Adrenal gland (tissue), 12 donors: ENCODE data around the gene LDLR. TPM values are rescaled to one million over a fixed set of nuclear protein-coding genes. Genes with fewer than 3 reads are reported as not detected.
A peak's percentile ranks its signal among the peaks of the same experiment; 100 is the strongest.

ENCODE experiments used
- DNase-seq, 7 donors: peaks; one replicate each; pipeline ENCODE4 v3.0.0-alpha.2; 2019 to 2020
- H3K27ac ChIP-seq, 5 donors: fragments of 200-600 bp; sonication (generic) in 4 of 5; 1 replicate in 3 of 5; 2 replicates in 2 of 5; pipeline versions ENCODE4 v1.5.1 to v1.8.0; 2016 to 2020; ENCODE audit warnings: mild to moderate bottlenecking in 1 of 5
- H3K27me3 ChIP-seq: fragments of 200-600 bp; 2 replicates; pipeline ENCODE4 v1.8.0; 2021
- H3K36me3 ChIP-seq, 2 donors: fragments of 200-600 bp; replicated peaks in 1 of 2; 1 replicate in 1 of 2; 2 replicates in 1 of 2; pipeline versions ENCODE4 v1.5.1 to v1.8.0; 2018 to 2022
- H3K4me1 ChIP-seq, 2 donors: fragments of 200-600 bp; replicated peaks in 1 of 2; 1 replicate in 1 of 2; 2 replicates in 1 of 2; pipeline versions ENCODE4 v1.5.1 to v1.8.0; 2018 to 2021
- H3K4me3 ChIP-seq, 4 donors: fragments of 200-600 bp; sonication (generic) in 3 of 4; one replicate each; pipeline ENCODE4 v1.5.1; 2016 to 2018
- H3K9me3 ChIP-seq, 3 donors: fragments of 200-600 bp; sonication (generic) in 1 of 3; replicated peaks in 1 of 3; 1 replicate in 2 of 3; 2 replicates in 1 of 3; pipeline versions ENCODE4 v1.5.1 to v1.8.0; 2016 to 2021
- POLR2A ChIP-seq, 2 donors: fragments of 450-650 bp; IDR thresholded peaks; one replicate each; pipeline ENCODE4 v1.6.1; 2017; ENCODE audit warnings: antibody characterized with exemption in 2 of 2, mild to moderate bottlenecking in 2 of 2, moderate library complexity in 1 of 2
- WGBS, 4 donors: extraction: QIAGEN DNeasy Blood & Tissue Kit in 2 of 4; methylation state at CpG; one replicate each; pipeline versions ENCODE4 v1.1.5 to v1.1.7; 2013 to 2017; 5-methylcytosine and 5-hydroxymethylcytosine counted together
- intact Hi-C, 2 donors: fragments of 100-400 bp; cut with DNase I; formaldehyde crosslinking; loops; one replicate each; pipeline versions ENCODE4 v1.14.1 to v1.15.0; 2022 to 2023
- polyA plus RNA-seq, 3 donors: library from polyadenylated mRNA; stranded (reverse); fragments of 200-250 nt in 2 of 3; fragments of 350-450 nt in 1 of 3; fragmentation: Illumina TruSeq in 1 of 3; extraction: RNeasy Lipid Tissue Mini Kit (QIAGEN cat#74804) in 1 of 3; gene quantifications; one replicate each; pipeline ENCODE4 v1.2.3, GENCODE V29; 2013 to 2014
- total RNA-seq, 9 donors: library from RNA; depleted of rRNA in 4 of 9; stranded (reverse); fragments of >200 nt in 4 of 9; fragments of 120-200 nt in 1 of 9; fragmentation: NEBNext Ultra II Directional in 1 of 9; extraction: Animal tissue kit (Norgen Biotek cat#: 25700) in 1 of 9; gene quantifications; one replicate each; pipeline versions ENCODE4 v1.1.0 to v1.2.4, GENCODE V29; 2013 to 2023
- TF ChIP-seq, protein P1 (sequence below), 6 experiments: fragments of 450-650 bp in 4 of 6; fragments of 200-600 bp in 2 of 6; sonication (generic) in 1 of 6; IDR thresholded peaks; 1 replicate in 5 of 6; 2 replicates in 1 of 6; pipeline versions ENCODE4 v1.5.1 to v1.8.0; 2016 to 2021; ENCODE audit warnings: antibody characterized with exemption in 6 of 6, mild to moderate bottlenecking in 2 of 6, moderate library complexity in 1 of 6
- donor health status: healthy with polysubstance abuse.
- donor health status: Bipolar disorder and iron deficiency.
- donor health status: DM: yes; HTN: yes; CAD: no.
- donor health status: DM: no; HTN: no; CAD: no.
- donor health status: DM: no; HTN: no; CAD: no.
- donor health status: DM: yes; HTN: yes; CAD: no.

The LDLR gene
- total and polyA plus RNA-seq, 12 donors = 35.4 to 2,114 (median 161) TPM

DNA sequence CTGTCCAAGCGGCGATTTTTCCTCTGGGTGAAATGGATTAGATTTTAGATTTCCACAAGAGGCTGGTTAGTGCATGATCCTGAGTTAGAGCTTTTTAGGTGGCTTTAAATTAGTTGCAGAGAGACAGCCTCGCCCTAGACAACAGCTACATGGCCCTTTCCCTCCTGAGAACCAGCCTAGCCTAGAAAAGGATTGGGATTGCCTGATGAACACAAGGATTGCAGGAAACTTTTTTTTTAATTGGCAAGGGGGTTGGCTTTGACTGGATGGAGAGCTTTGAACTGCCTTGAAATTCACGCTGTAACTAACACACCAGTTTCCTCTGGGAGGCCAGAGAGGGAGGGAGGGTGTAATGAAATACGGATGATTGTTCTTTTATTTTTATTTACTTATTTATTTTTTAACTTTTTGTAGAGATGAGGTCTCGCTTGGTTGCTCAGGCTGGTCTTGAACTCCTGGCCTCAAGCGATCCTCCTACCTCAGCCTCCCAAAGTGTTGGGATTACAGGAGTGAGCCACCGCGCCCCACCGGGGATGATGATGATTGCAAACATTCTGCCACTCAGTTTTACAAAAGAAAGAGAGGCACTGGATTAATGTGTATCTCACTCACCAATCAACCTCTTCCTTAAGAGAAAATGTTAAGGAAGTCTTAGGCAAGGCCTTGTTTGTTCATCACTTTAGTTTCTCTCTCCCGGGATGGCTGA is 1.9 kb downstream of the LDLR start:
- no peak for TF ChIP-seq POLR2A (IDR thresholded peaks at IDR 0.05)
- TF ChIP-seq, protein P1, sequence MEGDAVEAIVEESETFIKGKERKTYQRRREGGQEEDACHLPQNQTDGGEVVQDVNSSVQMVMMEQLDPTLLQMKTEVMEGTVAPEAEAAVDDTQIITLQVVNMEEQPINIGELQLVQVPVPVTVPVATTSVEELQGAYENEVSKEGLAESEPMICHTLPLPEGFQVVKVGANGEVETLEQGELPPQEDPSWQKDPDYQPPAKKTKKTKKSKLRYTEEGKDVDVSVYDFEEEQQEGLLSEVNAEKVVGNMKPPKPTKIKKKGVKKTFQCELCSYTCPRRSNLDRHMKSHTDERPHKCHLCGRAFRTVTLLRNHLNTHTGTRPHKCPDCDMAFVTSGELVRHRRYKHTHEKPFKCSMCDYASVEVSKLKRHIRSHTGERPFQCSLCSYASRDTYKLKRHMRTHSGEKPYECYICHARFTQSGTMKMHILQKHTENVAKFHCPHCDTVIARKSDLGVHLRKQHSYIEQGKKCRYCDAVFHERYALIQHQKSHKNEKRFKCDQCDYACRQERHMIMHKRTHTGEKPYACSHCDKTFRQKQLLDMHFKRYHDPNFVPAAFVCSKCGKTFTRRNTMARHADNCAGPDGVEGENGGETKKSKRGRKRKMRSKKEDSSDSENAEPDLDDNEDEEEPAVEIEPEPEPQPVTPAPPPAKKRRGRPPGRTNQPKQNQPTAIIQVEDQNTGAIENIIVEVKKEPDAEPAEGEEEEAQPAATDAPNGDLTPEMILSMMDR (IDR thresholded peaks at IDR 0.05) = no peak

DNA sequence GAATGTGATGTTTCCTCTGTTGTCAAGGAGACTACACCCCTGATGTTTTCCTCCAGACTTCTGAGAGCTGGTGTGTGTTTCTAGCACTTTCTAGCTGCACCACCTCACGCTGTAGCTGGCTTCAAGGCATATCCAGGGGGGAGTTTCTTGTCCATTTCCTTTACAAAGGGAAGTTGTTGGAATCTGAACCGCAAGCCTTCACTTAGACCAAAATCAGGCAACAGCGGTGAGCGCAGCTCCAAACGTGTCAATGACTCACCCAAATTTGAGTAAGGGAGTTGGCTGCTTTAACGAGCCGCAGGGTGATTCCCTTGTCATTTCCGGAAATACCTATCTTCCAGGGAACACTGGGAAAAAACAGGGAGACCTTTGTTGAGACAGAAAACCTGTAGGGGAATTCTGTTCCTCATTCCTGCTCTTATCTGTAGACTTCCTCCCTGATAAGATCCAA is 2.5 kb downstream of the LDLR start:
- TF ChIP-seq, protein P1 (IDR thresholded peaks at IDR 0.05) = no peak
- peak in 1 of 2 donors; percentile 68 for TF ChIP-seq POLR2A (IDR thresholded peaks at IDR 0.05)
- 7 to 26% (median 9%) methylated on average over 6 to 8 of the region's 8 CpGs for WGBS, 4 donors
- peak; percentile 46 to 80 (median 72) for DNase-seq
- intact Hi-C loops = no loop called here
- H3K36me3 ChIP-seq = peaks cover 0 to 8% of the 10 kb centered on the region in 2 donors
- H3K9me3 ChIP-seq = no peaks in the 10 kb centered on the region
- peak overlapping the region in 3 of 4 donors; percentile 18 to 72 (median 61) for H3K4me3 ChIP-seq
- H3K4me1 ChIP-seq = peaks cover 68 to 74% of the 10 kb centered on the region in 2 donors
- H3K27me3 ChIP-seq = no peaks in the 10 kb centered on the region
- peak overlapping the region; percentile 74 to 99 (median 95) for H3K27ac ChIP-seq

More for the DNA sequence above, 1.9 kb downstream of the LDLR start:
- peak overlapping the region; percentile 74 to 99 (median 95) for H3K27ac ChIP-seq
- WGBS, 4 donors = 17 to 26% (median 19%) methylated on average over 9 to 11 of the region's 11 CpGs
- peak overlapping the region in 3 of 4 donors; percentile 18 to 72 (median 61) for H3K4me3 ChIP-seq
- peaks cover 64 to 68% of the 10 kb centered on the region in 2 donors for H3K4me1 ChIP-seq
- H3K27me3 ChIP-seq = no peaks in the 10 kb centered on the region
- intact Hi-C loops = no loop called here
- no peaks in the 10 kb centered on the region for H3K9me3 ChIP-seq
- H3K36me3 ChIP-seq = peaks cover 0 to 8% of the 10 kb centered on the region in 2 donors
- no peak for DNase-seq

DNA sequence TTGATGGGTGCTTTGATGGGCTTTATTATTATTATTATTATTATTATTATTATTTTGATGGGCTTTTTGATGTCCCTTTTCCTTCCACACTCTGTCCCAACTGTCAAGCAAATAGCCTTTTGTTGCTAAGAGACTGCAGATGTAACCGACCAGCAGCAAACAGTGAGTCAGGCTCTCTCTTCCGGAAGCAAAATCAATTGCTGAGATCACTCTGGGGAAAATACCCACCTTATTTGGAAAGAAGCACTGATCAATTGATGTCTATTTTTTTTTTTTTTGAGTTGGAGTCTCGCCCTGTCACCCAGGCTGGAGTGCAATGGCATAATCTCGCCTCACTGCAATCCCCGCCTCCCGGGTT is 2.9 kb downstream of the LDLR start:
- intact Hi-C loops = no loop called here
- Histone ChIP-seq H3K27me3 (no peaks in the 10 kb centered on the region), H3K4me3 (peak overlapping the region in 1 of 4 donors; percentile 72), H3K9me3 (no peaks in the 10 kb centered on the region), H3K27ac (peak overlapping the region; percentile 23 to 99 (median 95)), H3K36me3 (peaks cover 0 to 8% of the 10 kb centered on the region in 2 donors), H3K4me1 (peaks cover 70 to 78% of the 10 kb centered on the region in 2 donors)
- TF ChIP-seq POLR2A (IDR thresholded peaks at IDR 0.05) = no peak
- TF ChIP-seq, protein P1 (IDR thresholded peaks at IDR 0.05) = no peak
- 24 to 33% (median 27%) methylated on average over 6 of the region's 6 CpGs for WGBS, 4 donors
- DNase-seq = no peak

DNA sequence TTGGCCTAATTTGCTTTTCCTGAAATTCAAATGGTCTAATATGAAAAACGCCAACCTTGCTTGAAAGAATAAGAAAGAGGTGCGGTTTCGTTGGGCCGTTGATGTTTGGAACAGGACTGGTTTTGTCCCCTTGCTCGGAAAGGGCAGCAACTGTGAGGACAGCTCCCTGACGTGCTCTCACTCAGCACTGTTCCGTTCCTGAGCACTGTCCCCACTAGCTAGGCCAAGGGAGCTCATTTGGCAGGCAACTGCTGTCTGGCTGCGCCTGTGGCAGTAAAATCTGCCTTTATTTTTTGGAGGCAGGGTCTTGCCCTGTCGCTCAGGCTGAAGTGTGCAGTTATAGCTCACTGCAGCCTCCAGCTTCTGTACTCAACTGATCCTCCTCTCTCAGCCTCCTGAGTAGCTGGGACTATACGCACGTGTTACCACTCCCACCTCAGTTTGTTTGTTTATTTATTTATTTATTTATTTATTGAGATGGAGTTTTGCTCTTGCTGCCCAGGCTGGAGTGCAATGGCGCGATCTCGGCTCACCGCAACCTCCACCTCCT is 4.5 kb downstream of the LDLR start:
- H3K27me3 ChIP-seq = no peaks in the 10 kb centered on the region
- peak in 3 of 7 donors; percentile 28 to 44 (median 41) for DNase-seq
- H3K4me1 ChIP-seq = peaks cover 61 to 74% of the 10 kb centered on the region in 2 donors
- WGBS, 4 donors = 64 to 76% (median 74%) methylated on average over 15 of the region's 15 CpGs
- intact Hi-C loops = no loop called here
- peak overlapping the region; percentile 23 to 99 (median 95) for H3K27ac ChIP-seq
- TF ChIP-seq, protein P1 (IDR thresholded peaks at IDR 0.05) = no peak
- no peak for TF ChIP-seq POLR2A (IDR thresholded peaks at IDR 0.05)
- H3K9me3 ChIP-seq = no peaks in the 10 kb centered on the region
- H3K36me3 ChIP-seq = peaks cover 0 to 14% of the 10 kb centered on the region in 2 donors
- peak overlapping the region in 1 of 4 donors; percentile 13 for H3K4me3 ChIP-seq
